Parathyroid adenoma (tissue), 2 donors: Measurements from ENCODE around the gene ST6GALNAC6.

Source experiments
- H2AFZ ChIP-seq: fragments of 300-600 bp; sonication (generic); one replicate; pipeline ENCODE4 v1.7.0; 2017; ENCODE audit warnings: antibody characterized with exemption, mild to moderate bottlenecking
- H3K27ac ChIP-seq: fragments of 300-600 bp; sonication (generic); one replicate; pipeline ENCODE4 v1.7.0; 2017
- H3K27me3 ChIP-seq: fragments of 300-600 bp; sonication (generic); one replicate; pipeline ENCODE4 v1.7.0; 2017; ENCODE audit warnings: low read length; ENCODE audit not compliant: control insufficient read depth, insufficient read depth
- H3K36me3 ChIP-seq: fragments of 300-600 bp; sonication (generic); one replicate; pipeline ENCODE4 v1.7.0; 2017; ENCODE audit warnings: low read length; ENCODE audit not compliant: control insufficient read depth, insufficient read depth
- H3K4me1 ChIP-seq: fragments of 300-600 bp; sonication (generic); one replicate; pipeline ENCODE4 v1.7.0; 2017; ENCODE audit warnings: control low read depth
- H3K4me2 ChIP-seq: fragments of 300-600 bp; sonication (generic); one replicate; pipeline ENCODE4 v1.7.0; 2017; ENCODE audit warnings: low read length
- H3K4me3 ChIP-seq: fragments of 300-600 bp; sonication (generic); one replicate; pipeline ENCODE4 v1.7.0; 2017; ENCODE audit warnings: low read depth, low read length
- H3K79me2 ChIP-seq: fragments of 300-600 bp; sonication (generic); one replicate; pipeline ENCODE4 v1.7.0; 2017; ENCODE audit warnings: control low read depth
- H3K9ac ChIP-seq: fragments of 300-600 bp; sonication (generic); one replicate; pipeline ENCODE4 v1.7.0; 2017; ENCODE audit warnings: mild to moderate bottlenecking
- H3K9me3 ChIP-seq: fragments of 300-600 bp; sonication (generic); one replicate; pipeline ENCODE4 v1.7.0; 2017; ENCODE audit warnings: low read length; ENCODE audit not compliant: control insufficient read depth
- TF ChIP-seq, protein P1 (sequence below): fragments of 300-600 bp; sonication (generic); IDR thresholded peaks from one replicate; pipeline ENCODE4 v1.7.0; 2017; ENCODE audit warnings: antibody characterized with exemption, mild to moderate bottlenecking
- donor health status: primary hyperparathyroidism.

Gene ST6GALNAC6

DNA sequence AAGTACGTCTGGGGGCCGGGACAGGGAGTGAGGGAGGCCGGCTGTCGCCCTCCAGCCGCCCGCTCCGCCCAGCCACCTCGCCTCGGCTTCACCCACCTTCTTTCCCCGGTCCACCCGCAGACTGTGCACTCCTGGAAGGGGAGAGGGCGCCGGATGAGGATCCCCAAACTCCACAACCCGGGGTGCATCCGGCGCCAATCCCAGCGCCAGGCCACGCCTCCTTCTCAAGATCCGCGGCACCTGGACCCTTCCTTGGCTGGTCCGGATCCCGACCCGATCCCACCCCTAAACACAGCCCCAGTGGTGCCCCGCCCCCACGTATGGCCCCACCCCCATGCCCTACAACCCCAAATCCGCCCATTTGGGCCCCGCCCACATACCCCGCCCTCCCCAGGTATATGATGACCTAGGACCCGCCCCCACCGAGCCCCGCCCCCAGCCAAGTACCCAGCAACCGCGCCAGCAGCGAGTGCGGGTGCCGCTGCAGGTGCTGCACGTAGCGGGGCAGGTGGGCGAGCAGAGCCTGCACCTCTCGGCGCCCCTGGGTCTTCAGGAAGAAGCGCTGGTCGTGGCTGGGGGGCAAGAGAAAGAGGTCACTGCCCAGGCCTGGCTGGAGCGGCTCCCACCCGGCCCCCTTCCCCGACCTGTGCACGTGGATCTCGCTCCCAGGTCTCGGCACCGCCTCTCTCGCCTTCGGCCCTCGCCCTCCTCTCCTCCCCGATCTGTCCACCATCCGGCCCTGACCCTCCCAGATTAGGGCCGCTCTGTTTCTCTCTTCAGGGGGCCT is 28.0 kb upstream of the ST6GALNAC6 start:
- H3K9ac ChIP-seq = no peak overlapping the region
- H3K4me3 ChIP-seq = peak overlapping the region; percentile 38
- peak overlapping the region; percentile 74 for H3K4me2 ChIP-seq
- peak overlapping the region; percentile 70 for H2AFZ ChIP-seq
- H3K27me3 ChIP-seq = no peaks in the 10 kb centered on the region
- H3K9me3 ChIP-seq = no peaks in the 10 kb centered on the region
- TF ChIP-seq, protein P1, sequence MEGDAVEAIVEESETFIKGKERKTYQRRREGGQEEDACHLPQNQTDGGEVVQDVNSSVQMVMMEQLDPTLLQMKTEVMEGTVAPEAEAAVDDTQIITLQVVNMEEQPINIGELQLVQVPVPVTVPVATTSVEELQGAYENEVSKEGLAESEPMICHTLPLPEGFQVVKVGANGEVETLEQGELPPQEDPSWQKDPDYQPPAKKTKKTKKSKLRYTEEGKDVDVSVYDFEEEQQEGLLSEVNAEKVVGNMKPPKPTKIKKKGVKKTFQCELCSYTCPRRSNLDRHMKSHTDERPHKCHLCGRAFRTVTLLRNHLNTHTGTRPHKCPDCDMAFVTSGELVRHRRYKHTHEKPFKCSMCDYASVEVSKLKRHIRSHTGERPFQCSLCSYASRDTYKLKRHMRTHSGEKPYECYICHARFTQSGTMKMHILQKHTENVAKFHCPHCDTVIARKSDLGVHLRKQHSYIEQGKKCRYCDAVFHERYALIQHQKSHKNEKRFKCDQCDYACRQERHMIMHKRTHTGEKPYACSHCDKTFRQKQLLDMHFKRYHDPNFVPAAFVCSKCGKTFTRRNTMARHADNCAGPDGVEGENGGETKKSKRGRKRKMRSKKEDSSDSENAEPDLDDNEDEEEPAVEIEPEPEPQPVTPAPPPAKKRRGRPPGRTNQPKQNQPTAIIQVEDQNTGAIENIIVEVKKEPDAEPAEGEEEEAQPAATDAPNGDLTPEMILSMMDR = no peak
- H3K4me1 ChIP-seq = peaks cover 5% of the 10 kb centered on the region
- no peaks in the 10 kb centered on the region for H3K36me3 ChIP-seq
- no peaks in the 10 kb centered on the region for H3K79me2 ChIP-seq
- H3K27ac ChIP-seq = no peak overlapping the region

DNA sequence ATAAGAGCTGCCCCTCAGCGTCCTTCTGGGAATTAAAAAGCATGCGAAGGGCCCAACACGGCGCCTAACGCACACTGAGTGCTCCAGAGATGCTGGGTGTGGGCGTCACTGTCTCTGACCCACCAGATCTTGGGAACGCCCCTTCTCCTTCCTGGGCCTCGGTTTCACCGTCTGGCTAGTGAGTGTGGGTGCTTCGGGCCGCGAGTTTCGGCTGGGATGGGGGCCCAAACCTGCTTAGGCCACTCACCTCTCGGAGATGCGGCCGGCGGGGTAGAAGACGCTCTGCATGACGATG is 27.4 kb upstream of the ST6GALNAC6 start:
- H3K4me3 ChIP-seq = peak overlapping the region; percentile 38
- H3K79me2 ChIP-seq = no peaks in the 10 kb centered on the region
- no peak overlapping the region for H3K9ac ChIP-seq
- H3K27ac ChIP-seq = no peak overlapping the region
- H3K36me3 ChIP-seq = no peaks in the 10 kb centered on the region
- H3K4me2 ChIP-seq = peak overlapping the region; percentile 74
- peaks cover 5% of the 10 kb centered on the region for H3K4me1 ChIP-seq
- peak overlapping the region; percentile 70 for H2AFZ ChIP-seq
- TF ChIP-seq, protein P1 = no peak
- no peaks in the 10 kb centered on the region for H3K9me3 ChIP-seq
- H3K27me3 ChIP-seq = no peaks in the 10 kb centered on the region

DNA sequence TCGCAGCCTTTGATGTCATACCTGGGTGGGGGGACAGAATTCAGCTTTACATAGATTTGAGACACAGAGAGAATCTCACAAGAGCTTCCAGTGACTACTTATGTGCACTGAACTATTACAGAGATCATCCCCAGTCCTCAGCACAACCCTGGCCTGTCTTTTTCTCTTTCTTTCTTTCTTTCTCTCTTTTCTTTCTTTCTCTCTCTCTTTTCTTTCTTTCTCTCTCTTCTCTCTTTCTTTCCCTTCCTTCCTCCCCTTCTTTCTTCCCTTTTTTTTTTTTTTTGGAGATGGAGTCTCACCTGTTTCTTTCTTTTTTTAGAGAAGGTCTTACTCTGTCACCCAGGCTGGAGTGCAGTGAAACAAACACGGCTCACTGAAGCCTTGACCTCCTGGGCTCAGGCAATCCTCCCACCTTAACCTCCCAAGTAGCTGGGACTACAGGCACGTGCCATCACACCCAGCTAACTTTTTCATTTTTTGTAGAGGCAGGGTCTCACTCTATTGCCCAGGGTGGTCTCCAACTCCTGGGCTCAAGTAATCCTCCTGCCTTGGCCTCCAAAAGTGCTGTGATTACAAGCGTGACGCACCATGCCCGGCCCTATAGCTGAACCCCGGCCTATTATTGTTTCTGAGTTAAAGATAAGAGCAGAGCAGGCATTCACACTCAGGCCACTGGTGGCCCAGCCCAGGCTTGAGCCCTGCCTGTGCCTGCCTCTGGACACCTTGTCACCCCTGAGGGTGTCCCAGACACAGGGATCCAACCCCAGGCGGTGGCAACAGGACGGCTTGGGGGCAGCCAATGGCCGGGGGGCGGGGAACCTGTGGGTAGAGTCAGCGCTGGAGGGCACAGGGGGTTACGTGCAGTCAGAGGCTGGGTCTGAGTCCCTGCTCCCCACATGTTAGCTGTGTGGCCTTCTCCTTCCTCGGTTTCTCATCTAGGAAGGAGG is 26.8 kb upstream of the ST6GALNAC6 start:
- no peaks in the 10 kb centered on the region for H3K79me2 ChIP-seq
- no peaks in the 10 kb centered on the region for H3K27me3 ChIP-seq
- peak overlapping the region; percentile 38 for H3K4me3 ChIP-seq
- H3K36me3 ChIP-seq = no peaks in the 10 kb centered on the region
- no peak overlapping the region for H3K9ac ChIP-seq
- H3K4me2 ChIP-seq = peak overlapping the region; percentile 74
- H3K9me3 ChIP-seq = no peaks in the 10 kb centered on the region
- TF ChIP-seq, protein P1 = no peak
- H3K27ac ChIP-seq = no peak overlapping the region
- peaks cover 5% of the 10 kb centered on the region for H3K4me1 ChIP-seq
- H2AFZ ChIP-seq = peak overlapping the region; percentile 70

DNA sequence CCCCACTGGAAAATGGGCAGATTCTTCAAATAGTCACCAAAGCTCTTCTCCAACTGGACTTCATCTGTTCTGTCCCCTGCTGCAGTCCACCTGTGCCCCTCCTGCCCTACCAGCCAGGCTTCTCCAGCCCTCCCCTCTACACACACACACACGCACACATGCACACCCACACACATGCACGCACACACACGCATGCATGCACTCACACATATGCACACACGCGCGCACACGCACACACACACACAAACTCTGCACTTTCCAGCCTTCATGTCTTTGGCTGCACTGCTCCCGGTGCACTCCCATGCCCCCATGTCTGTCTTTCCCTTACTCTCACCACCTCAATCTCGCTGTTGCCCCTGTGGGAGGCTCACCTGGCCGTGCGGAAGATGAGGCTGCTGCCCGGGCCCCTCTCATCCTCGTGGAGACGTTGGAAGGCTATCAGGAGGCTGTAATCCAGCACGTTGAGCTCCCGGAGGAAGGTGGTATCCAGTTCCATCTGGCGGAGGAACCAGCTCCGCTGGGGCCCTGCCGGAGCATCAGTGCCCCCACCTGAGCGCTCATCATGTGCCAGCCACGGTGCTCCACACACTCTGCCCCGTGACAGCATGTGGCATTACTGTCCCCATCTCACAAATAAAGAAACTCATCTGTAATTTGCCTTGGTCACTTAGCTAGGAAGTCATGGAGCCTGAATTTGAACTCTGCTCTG is 25.5 kb upstream of the ST6GALNAC6 start:
- Histone ChIP-seq H3K4me1 (peaks cover 3% of the 10 kb centered on the region), H3K4me2 (no peak overlapping the region), H3K36me3 (no peaks in the 10 kb centered on the region), H3K27me3 (no peaks in the 10 kb centered on the region), H2AFZ (no peak overlapping the region), H3K79me2 (no peaks in the 10 kb centered on the region), H3K4me3 (no peak overlapping the region), H3K27ac (no peak overlapping the region), H3K9me3 (no peaks in the 10 kb centered on the region), H3K9ac (no peak overlapping the region)
- TF ChIP-seq, protein P1 = no peak
